ENCODE data around the gene FXYD6. TPM values are rescaled to one million over a fixed set of nuclear protein-coding genes. Genes with fewer than 3 reads are reported as not detected.
"Not testable (repeated sequence)": the region's sequence is repeated elsewhere in the genome, so short reads cannot be mapped to it uniquely, and the experiment has no call there.

Gene FXYD6
- total and polyA plus RNA-seq, 12 donors: 22.0 to 65.2 (median 36.1) TPM

- WGBS, 2 donors: 67 to 76% methylated on average over 11 of the region's 11 CpGs
- TF ChIP-seq CTCF (IDR thresholded peaks at IDR 0.05): no peak
- Histone ChIP-seq H3K27ac (peak overlapping the region in 1 of 10 donors; percentile 93), H3K36me3 (peaks cover 0 to 6% (median 0%) of the 10 kb centered on the region in 9 donors), H3K4me1 (peaks cover 15 to 88% (median 48%) of the 10 kb centered on the region in 9 donors), H3K9me3 (no peaks in the 10 kb centered on the region), H3K27me3 (peaks cover 0 to 5% (median 0%) of the 10 kb centered on the region in 7 donors), H3K4me3 (no peak overlapping the region)
- intact Hi-C loops (cut with DNase I): no loop called here
- ATAC-seq (no peak), DNase-seq (no peak)
These were observed 8.4 kb downstream of the FXYD6 start for GRCh38 chr11:117868088-117868487.

GRCh38 chr11:117866526-117866925 lies 9.9 kb downstream of the FXYD6 start:
- H3K27me3 ChIP-seq: peaks cover 0 to under 1% (median 0%) of the 10 kb centered on the region in 7 donors
- TF ChIP-seq CTCF (IDR thresholded peaks at IDR 0.05): no peak
- peak overlapping the region in 2 of 10 donors; percentile 2 to 28 for H3K27ac ChIP-seq
- H3K36me3 ChIP-seq: peaks cover 0 to 6% (median 0%) of the 10 kb centered on the region in 9 donors
- H3K9me3 ChIP-seq: no peaks in the 10 kb centered on the region
- no peak overlapping the region for H3K4me3 ChIP-seq
- intact Hi-C loops (cut with DNase I): no loop called here
- H3K4me1 ChIP-seq: peaks cover 7 to 88% (median 52%) of the 10 kb centered on the region in 9 donors
- 40 to 50% methylated on average over 5 of the region's 5 CpGs for WGBS, 2 donors
- DNase-seq (no peak), ATAC-seq (peak in 1 of 8 donors; percentile 49)

- H3K27me3 ChIP-seq; H3K4me3 ChIP-seq; H3K36me3 ChIP-seq; H3K27ac ChIP-seq; DNase-seq; H3K9me3 ChIP-seq; intact Hi-C loops (cut with DNase I); ATAC-seq: not testable (repeated sequence)
- peaks cover 11 to 88% (median 53%) of the 10 kb centered on the region in 9 donors for H3K4me1 ChIP-seq
- 94 to 96% methylated on average over 13 of the region's 13 CpGs for WGBS, 2 donors
These were observed 10.9 kb downstream of the FXYD6 start for GRCh38 chr11:117865546-117865945.

GRCh38 chr11:117863383-117863782 lies 13.1 kb downstream of the FXYD6 start:
- no peak for ATAC-seq
- no peak for TF ChIP-seq CTCF (IDR thresholded peaks at IDR 0.05)
- Histone ChIP-seq H3K4me3 (no peak overlapping the region), H3K27me3 (no peaks in the 10 kb centered on the region), H3K27ac (peak overlapping the region in 4 of 10 donors; percentile 88 to 96 (median 92)), H3K4me1 (peaks cover 4 to 85% (median 48%) of the 10 kb centered on the region in 9 donors), H3K36me3 (peaks cover 0 to 6% (median 0%) of the 10 kb centered on the region in 9 donors), H3K9me3 (no peaks in the 10 kb centered on the region)
- no peak for DNase-seq
- WGBS, 2 donors: 60 to 66% methylated on average over 1 of the region's 1 CpG
- intact Hi-C loops (cut with DNase I): no loop called here

- no peaks in the 10 kb centered on the region for H3K9me3 ChIP-seq
- 67 to 71% methylated on average over 1 of the region's 1 CpG for WGBS, 2 donors
- peak overlapping the region; percentile 45 to 96 (median 88) for H3K27ac ChIP-seq
- H3K36me3 ChIP-seq: peaks cover 0 to under 1% (median 0%) of the 10 kb centered on the region in 9 donors
- intact Hi-C loops (cut with DNase I): no loop called here
- no peak for DNase-seq
- peak overlapping the region in 2 of 10 donors; percentile 14 to 26 for H3K4me3 ChIP-seq
- peak in 1 of 8 donors; percentile 9 for ATAC-seq
- H3K4me1 ChIP-seq: peaks cover 4 to 91% (median 48%) of the 10 kb centered on the region in 9 donors
- no peaks in the 10 kb centered on the region for H3K27me3 ChIP-seq
- no peak for TF ChIP-seq CTCF (IDR thresholded peaks at IDR 0.05)
These were observed 13.7 kb downstream of the FXYD6 start for GRCh38 chr11:117862753-117863152.

Data from heart right ventricle (tissue), 16 donors.